Astrocyte (in vitro differentiated cells and primary cell): ENCODE data around the gene FLT3LG.

ENCODE experiments used
- EZH2 ChIP-seq: IDR thresholded peaks from 2 replicates; pipeline ENCODE4 v1.6.1; 2012; ENCODE audit warnings: mild to moderate bottlenecking, low read length, inconsistent platforms; ENCODE audit not compliant: insufficient read depth
- TF ChIP-seq, protein P1 (sequence below): IDR thresholded peaks from 2 replicates; pipeline ENCODE4 v1.5.1; 2011; ENCODE audit warnings: low read depth, mild to moderate bottlenecking, inconsistent platforms, low read length, moderate library complexity; ENCODE audit not compliant: insufficient read depth

DNA sequence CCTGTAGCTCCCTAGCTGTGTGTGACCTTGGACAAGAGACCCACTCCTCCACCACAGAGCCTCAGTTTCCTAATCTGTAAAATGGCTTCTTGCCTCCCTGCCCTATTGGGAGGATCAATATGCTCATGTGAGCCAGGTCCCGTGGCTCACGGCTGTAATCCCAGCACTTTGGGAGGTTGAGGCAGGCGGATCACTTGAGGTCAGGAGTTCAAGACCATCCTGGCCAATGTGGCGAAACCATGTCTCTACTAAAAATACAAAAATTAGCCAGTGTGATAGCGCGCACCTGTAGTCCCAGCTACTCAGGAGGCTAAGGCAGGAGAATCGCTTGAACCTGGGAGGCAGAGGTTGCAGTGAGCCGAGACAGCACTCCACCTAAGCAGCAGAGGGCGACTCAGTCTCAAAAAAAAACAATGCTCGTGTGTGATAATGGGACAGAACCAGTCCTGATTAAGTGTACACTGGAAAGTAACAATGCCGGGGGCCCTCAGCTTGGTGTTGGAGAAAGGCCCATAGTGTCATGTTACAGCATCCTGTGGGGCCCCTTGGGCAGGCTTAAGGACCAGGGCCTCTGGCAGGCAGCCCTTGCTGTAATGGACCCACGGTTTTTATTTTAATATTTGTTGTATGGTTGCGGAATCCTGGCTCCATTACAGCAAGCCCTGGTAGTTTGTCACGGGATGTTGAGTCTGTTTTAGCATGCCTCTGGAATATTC, 29.0 kb downstream of the FLT3LG start:
- TF ChIP-seq, protein P1, sequence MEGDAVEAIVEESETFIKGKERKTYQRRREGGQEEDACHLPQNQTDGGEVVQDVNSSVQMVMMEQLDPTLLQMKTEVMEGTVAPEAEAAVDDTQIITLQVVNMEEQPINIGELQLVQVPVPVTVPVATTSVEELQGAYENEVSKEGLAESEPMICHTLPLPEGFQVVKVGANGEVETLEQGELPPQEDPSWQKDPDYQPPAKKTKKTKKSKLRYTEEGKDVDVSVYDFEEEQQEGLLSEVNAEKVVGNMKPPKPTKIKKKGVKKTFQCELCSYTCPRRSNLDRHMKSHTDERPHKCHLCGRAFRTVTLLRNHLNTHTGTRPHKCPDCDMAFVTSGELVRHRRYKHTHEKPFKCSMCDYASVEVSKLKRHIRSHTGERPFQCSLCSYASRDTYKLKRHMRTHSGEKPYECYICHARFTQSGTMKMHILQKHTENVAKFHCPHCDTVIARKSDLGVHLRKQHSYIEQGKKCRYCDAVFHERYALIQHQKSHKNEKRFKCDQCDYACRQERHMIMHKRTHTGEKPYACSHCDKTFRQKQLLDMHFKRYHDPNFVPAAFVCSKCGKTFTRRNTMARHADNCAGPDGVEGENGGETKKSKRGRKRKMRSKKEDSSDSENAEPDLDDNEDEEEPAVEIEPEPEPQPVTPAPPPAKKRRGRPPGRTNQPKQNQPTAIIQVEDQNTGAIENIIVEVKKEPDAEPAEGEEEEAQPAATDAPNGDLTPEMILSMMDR, result peak; percentile 46
- TF ChIP-seq EZH2, result no peak
